CD8-positive, alpha-beta memory T cell (primary cell): ENCODE measurements around the gene PLCXD3. TPM values are rescaled to one million over a fixed set of nuclear protein-coding genes. Genes with fewer than 3 reads are reported as not detected.

Experiments used
- CTCF ChIA-PET: fragments of 350-600 bp; sonication (Branson Sonifier 250); formaldehyde crosslinking; loops from one replicate; lab custom pipeline; 2021; ENCODE audit warnings: antibody characterized with exemption; lab: Charles Lee
- POLR2A ChIA-PET: fragments of 350-600 bp; sonication (Branson Sonifier 250); formaldehyde crosslinking; loops from one replicate; lab custom pipeline; 2021; ENCODE audit warnings: antibody characterized with exemption; lab: Charles Lee
- DNase-seq, 5 donors: peaks; one replicate each; pipeline versions ENCODE4 v3.0.0 to v3.0.0-alpha.2; 2020 to 2022; ENCODE audit warnings: mixed read lengths in 1 of 5
- H3K27ac ChIP-seq: one replicate; pipeline ENCODE4 v1.7.0; 2013; ENCODE audit warnings: low read depth, mild to moderate bottlenecking, low read length, moderate library complexity
- H3K27me3 ChIP-seq: 2 replicates; pipeline ENCODE4 v1.7.0; 2013; ENCODE audit warnings: low read length, mild to moderate bottlenecking; ENCODE audit not compliant: insufficient read depth, poor library complexity, severe bottlenecking
- H3K36me3 ChIP-seq: 2 replicates; pipeline ENCODE4 v1.7.0; 2013; ENCODE audit warnings: mild to moderate bottlenecking, low read length, moderate library complexity; ENCODE audit not compliant: insufficient read depth
- H3K4me1 ChIP-seq: 2 replicates; pipeline ENCODE4 v1.7.0; 2013; ENCODE audit warnings: mild to moderate bottlenecking, low read length, moderate library complexity; ENCODE audit not compliant: insufficient read depth
- H3K4me3 ChIP-seq: 2 replicates; pipeline ENCODE4 v1.7.0; 2013; ENCODE audit warnings: mild to moderate bottlenecking, low read length
- H3K9me3 ChIP-seq: 2 replicates; pipeline ENCODE4 v1.7.0; 2013; ENCODE audit warnings: mild to moderate bottlenecking, low read length
- H3K27ac Mint-ChIP-seq, 8 donors: one replicate each; pipeline ENCODE4 v1.8.0; 2020 to 2021; ENCODE audit warnings: mixed read lengths in 8 of 8, mild to moderate bottlenecking in 6 of 8, inconsistent platforms in 3 of 8, moderate library complexity in 3 of 8
- H3K27me3 Mint-ChIP-seq, 2 donors: one replicate each; pipeline ENCODE4 v1.8.0; 2020 to 2021; ENCODE audit warnings: mixed read lengths in 2 of 2, mild to moderate bottlenecking in 1 of 2, moderate library complexity in 1 of 2
- H3K36me3 Mint-ChIP-seq, 3 donors: one replicate each; pipeline ENCODE4 v1.8.0; 2020 to 2021; ENCODE audit warnings: mixed read lengths in 3 of 3, inconsistent platforms in 1 of 3, mild to moderate bottlenecking in 1 of 3
- H3K4me1 Mint-ChIP-seq, 3 donors: one replicate each; pipeline ENCODE4 v1.8.0; 2020 to 2021; ENCODE audit warnings: mixed read lengths in 3 of 3, inconsistent platforms in 1 of 3, mild to moderate bottlenecking in 1 of 3
- H3K4me3 Mint-ChIP-seq, 7 donors: one replicate each; pipeline ENCODE4 v1.8.0; 2020 to 2021; ENCODE audit warnings: mixed read lengths in 7 of 7, mild to moderate bottlenecking in 6 of 7, moderate library complexity in 4 of 7, inconsistent platforms in 2 of 7
- H3K9me3 Mint-ChIP-seq, 5 donors: one replicate each; pipeline ENCODE4 v1.8.0; 2020 to 2022; ENCODE audit warnings: mixed read lengths in 5 of 5, mild to moderate bottlenecking in 3 of 5, moderate library complexity in 2 of 5, inconsistent platforms in 1 of 5
- polyA plus RNA-seq: library from polyadenylated mRNA; unstranded; fragments of 300-500 nt; fragmentation: Illumina TruSeq; gene quantifications from one replicate; pipeline ENCODE4 v1.2.3, GENCODE V29; 2021
- total RNA-seq, 2 experiments: library from RNA; stranded (reverse); gene quantifications; one replicate each; pipeline ENCODE4 v1.2.3, GENCODE V29; 2021

Gene PLCXD3
- total and polyA plus RNA-seq, 3 experiments from 2014 or later = not detected

GRCh38 chr5:41306005-41306404 lies 204.4 kb downstream of the PLCXD3 start:
- Histone ChIP-seq H3K4me1 (no peaks in the 10 kb centered on the region), H3K36me3 (no peaks in the 10 kb centered on the region), H3K27me3 (no peaks in the 10 kb centered on the region), H3K9me3 (no peaks in the 10 kb centered on the region), H3K27ac (no peak overlapping the region), H3K4me3 (no peak overlapping the region)
- Mint-ChIP-seq H3K4me3 (no peak overlapping the region), H3K9me3 (peaks cover 0 to 3% (median 0%) of the 10 kb centered on the region in 5 donors), H3K36me3 (no peaks in the 10 kb centered on the region), H3K4me1 (no peaks in the 10 kb centered on the region), H3K27me3 (no peaks in the 10 kb centered on the region), H3K27ac (no peak overlapping the region)
- no peak for DNase-seq
- ChIA-PET POLR2A (no interaction called here), CTCF (no interaction called here)

- H3K36me3 Mint-ChIP-seq = no peaks in the 10 kb centered on the region
- no peak overlapping the region for H3K4me3 ChIP-seq
- POLR2A ChIA-PET = no interaction called here
- no peaks in the 10 kb centered on the region for H3K4me1 Mint-ChIP-seq
- no peak for DNase-seq
- no peaks in the 10 kb centered on the region for H3K9me3 ChIP-seq
- peaks cover 0 to 3% (median 0%) of the 10 kb centered on the region in 5 donors for H3K9me3 Mint-ChIP-seq
- no peaks in the 10 kb centered on the region for H3K4me1 ChIP-seq
- no peaks in the 10 kb centered on the region for H3K27me3 Mint-ChIP-seq
- H3K27me3 ChIP-seq = no peaks in the 10 kb centered on the region
- no peaks in the 10 kb centered on the region for H3K36me3 ChIP-seq
- CTCF ChIA-PET = no interaction called here
- H3K4me3 Mint-ChIP-seq = no peak overlapping the region
- H3K27ac ChIP-seq = no peak overlapping the region
- H3K27ac Mint-ChIP-seq = no peak overlapping the region
These were observed 205.3 kb downstream of the PLCXD3 start for GRCh38 chr5:41305056-41305455.

- Histone ChIP-seq H3K4me3 (no peak overlapping the region), H3K27ac (no peak overlapping the region), H3K36me3 (no peaks in the 10 kb centered on the region), H3K27me3 (no peaks in the 10 kb centered on the region), H3K9me3 (no peaks in the 10 kb centered on the region), H3K4me1 (no peaks in the 10 kb centered on the region)
- POLR2A ChIA-PET = no interaction called here
- Mint-ChIP-seq H3K27ac (no peak overlapping the region), H3K4me1 (no peaks in the 10 kb centered on the region), H3K9me3 (no peaks in the 10 kb centered on the region), H3K36me3 (no peaks in the 10 kb centered on the region), H3K27me3 (no peaks in the 10 kb centered on the region), H3K4me3 (no peak overlapping the region)
- DNase-seq = no peak
- CTCF ChIA-PET = no interaction called here
These were observed 214.3 kb downstream of the PLCXD3 start for GRCh38 chr5:41296066-41296465.

DNA sequence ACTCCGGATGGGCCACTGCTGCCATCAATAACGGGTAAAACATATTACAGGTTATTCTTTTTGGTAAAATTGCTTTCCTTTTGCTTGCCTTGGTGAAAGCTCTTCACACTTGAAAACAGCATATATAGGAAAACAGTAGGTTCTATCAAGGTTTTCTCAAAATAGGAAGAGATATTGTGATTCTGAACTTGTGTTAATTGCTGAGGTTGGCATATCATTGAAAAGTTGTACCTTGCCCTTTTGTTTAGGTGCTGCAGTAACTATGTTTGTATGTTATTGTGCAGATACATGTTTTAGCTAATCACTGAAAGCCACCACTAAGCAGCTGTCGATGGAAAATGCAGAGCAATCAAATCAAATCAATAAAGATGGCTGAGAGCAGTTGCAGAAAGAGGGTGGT lies 219.1 kb downstream of the PLCXD3 start:
- no peaks in the 10 kb centered on the region for H3K4me1 Mint-ChIP-seq
- CTCF ChIA-PET = no interaction called here
- POLR2A ChIA-PET = no interaction called here

DNA sequence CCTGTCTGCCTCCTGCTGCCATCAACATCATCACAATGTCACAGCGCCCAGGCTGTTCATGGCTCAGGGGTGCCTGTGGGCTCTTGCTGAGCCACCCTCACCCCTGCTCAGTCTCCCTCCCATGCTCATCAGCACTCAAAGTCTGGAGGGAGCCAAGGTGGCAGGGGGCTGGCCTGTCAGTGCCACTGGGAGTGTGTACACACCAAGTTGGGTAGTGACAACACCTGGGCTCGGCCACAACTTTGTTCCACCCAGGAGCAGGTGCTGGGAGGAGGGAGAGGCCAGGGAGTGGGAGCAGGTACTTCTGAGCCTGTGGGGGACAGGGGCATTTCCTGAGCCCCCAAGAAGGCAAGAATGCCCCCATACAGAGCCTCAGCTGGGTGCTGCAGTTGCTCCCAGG lies 219.6 kb downstream of the PLCXD3 start:
- Histone ChIP-seq H3K4me3 (no peak overlapping the region), H3K4me1 (no peaks in the 10 kb centered on the region), H3K27ac (no peak overlapping the region), H3K36me3 (no peaks in the 10 kb centered on the region), H3K9me3 (no peaks in the 10 kb centered on the region), H3K27me3 (no peaks in the 10 kb centered on the region)
- no peak for DNase-seq
- POLR2A ChIA-PET = no interaction called here
- Mint-ChIP-seq H3K27me3 (no peaks in the 10 kb centered on the region), H3K36me3 (no peaks in the 10 kb centered on the region), H3K4me3 (no peak overlapping the region), H3K27ac (no peak overlapping the region), H3K4me1 (no peaks in the 10 kb centered on the region), H3K9me3 (no peaks in the 10 kb centered on the region)
- CTCF ChIA-PET = no interaction called here

More for the DNA sequence above, 219.1 kb downstream of the PLCXD3 start:
- H3K36me3 ChIP-seq = no peaks in the 10 kb centered on the region
- no peak overlapping the region for H3K4me3 Mint-ChIP-seq
- no peak overlapping the region for H3K27ac Mint-ChIP-seq
- no peaks in the 10 kb centered on the region for H3K36me3 Mint-ChIP-seq
- no peaks in the 10 kb centered on the region for H3K9me3 ChIP-seq
- H3K4me1 ChIP-seq = no peaks in the 10 kb centered on the region
- no peak overlapping the region for H3K27ac ChIP-seq
- H3K27me3 Mint-ChIP-seq = no peaks in the 10 kb centered on the region
- no peak overlapping the region for H3K4me3 ChIP-seq
- no peak for DNase-seq
- no peaks in the 10 kb centered on the region for H3K9me3 Mint-ChIP-seq
- no peaks in the 10 kb centered on the region for H3K27me3 ChIP-seq

DNA sequence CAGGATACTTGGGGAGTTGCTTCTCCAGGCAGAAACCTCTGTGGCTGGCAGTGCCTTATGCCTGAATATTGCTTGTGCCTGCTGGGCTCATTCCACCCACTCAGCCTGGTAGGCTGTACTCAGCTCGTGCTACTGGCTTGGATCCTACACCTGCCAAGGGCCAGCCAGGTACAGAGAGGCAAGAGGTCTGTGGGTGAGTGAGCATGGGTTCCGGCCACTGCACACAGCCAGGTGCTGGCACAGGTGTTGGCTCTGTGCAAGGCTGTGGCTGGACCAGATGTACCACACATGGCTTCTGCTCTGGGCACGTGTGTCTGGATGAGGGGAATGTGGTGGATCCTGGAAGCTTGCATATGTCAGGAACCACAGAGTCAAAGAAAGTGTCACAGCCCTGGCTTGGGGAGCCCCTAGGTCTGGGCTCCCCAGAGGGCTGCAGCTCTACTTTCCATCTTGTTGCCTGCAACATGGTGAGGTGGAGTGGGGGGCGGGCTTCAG lies 220.4 kb downstream of the PLCXD3 start:
- no peaks in the 10 kb centered on the region for H3K4me1 ChIP-seq
- no peak overlapping the region for H3K27ac Mint-ChIP-seq
- ChIA-PET CTCF (no interaction called here), POLR2A (no interaction called here)
- H3K36me3 Mint-ChIP-seq = no peaks in the 10 kb centered on the region
- H3K4me3 ChIP-seq = no peak overlapping the region
- no peaks in the 10 kb centered on the region for H3K27me3 ChIP-seq
- H3K27me3 Mint-ChIP-seq = no peaks in the 10 kb centered on the region
- no peaks in the 10 kb centered on the region for H3K4me1 Mint-ChIP-seq
- H3K9me3 ChIP-seq = no peaks in the 10 kb centered on the region
- H3K4me3 Mint-ChIP-seq = no peak overlapping the region
- H3K36me3 ChIP-seq = no peaks in the 10 kb centered on the region
- no peaks in the 10 kb centered on the region for H3K9me3 Mint-ChIP-seq
- DNase-seq = no peak
- no peak overlapping the region for H3K27ac ChIP-seq

GRCh38 chr5:41286696-41287095 lies 223.7 kb downstream of the PLCXD3 start:
- Mint-ChIP-seq H3K9me3 (no peaks in the 10 kb centered on the region), H3K4me3 (no peak overlapping the region), H3K36me3 (no peaks in the 10 kb centered on the region), H3K4me1 (no peaks in the 10 kb centered on the region), H3K27ac (no peak overlapping the region), H3K27me3 (no peaks in the 10 kb centered on the region)
- H3K4me1 ChIP-seq = no peaks in the 10 kb centered on the region
- ChIA-PET CTCF (no interaction called here), POLR2A (no interaction called here)
- H3K4me3 ChIP-seq = no peak overlapping the region
- H3K36me3 ChIP-seq = no peaks in the 10 kb centered on the region
- H3K27ac ChIP-seq = no peak overlapping the region
- no peak for DNase-seq
- H3K27me3 ChIP-seq = no peaks in the 10 kb centered on the region
- no peaks in the 10 kb centered on the region for H3K9me3 ChIP-seq

DNA sequence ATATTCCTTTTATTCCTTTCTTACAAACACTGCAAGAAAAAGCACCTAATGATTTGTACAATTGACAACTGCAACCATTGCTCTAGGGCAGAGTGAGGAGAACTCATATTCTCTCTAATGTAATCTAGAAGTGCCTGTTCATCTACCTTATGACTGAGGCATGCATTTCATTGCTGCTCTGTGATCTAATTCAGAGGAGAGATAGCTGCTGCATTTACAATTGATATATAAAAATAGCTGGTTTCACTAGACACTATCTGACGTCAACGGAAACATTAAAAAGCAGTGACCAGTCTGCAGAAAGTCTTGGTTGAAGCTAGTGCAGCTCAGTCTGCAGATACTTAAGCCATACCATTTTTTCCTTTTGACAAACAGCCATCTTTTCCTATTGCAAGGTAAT lies 224.2 kb downstream of the PLCXD3 start:
- no peaks in the 10 kb centered on the region for H3K9me3 ChIP-seq
- no peaks in the 10 kb centered on the region for H3K4me1 ChIP-seq
- DNase-seq = no peak
- CTCF ChIA-PET = no interaction called here
- Mint-ChIP-seq H3K27ac (no peak overlapping the region), H3K4me3 (no peak overlapping the region), H3K9me3 (no peaks in the 10 kb centered on the region), H3K36me3 (no peaks in the 10 kb centered on the region), H3K27me3 (no peaks in the 10 kb centered on the region), H3K4me1 (no peaks in the 10 kb centered on the region)
- no peak overlapping the region for H3K4me3 ChIP-seq
- POLR2A ChIA-PET = no interaction called here
- H3K27ac ChIP-seq = no peak overlapping the region
- no peaks in the 10 kb centered on the region for H3K36me3 ChIP-seq
- H3K27me3 ChIP-seq = no peaks in the 10 kb centered on the region

GRCh38 chr5:41284938-41285337 lies 225.5 kb downstream of the PLCXD3 start:
- H3K9me3 Mint-ChIP-seq = no peaks in the 10 kb centered on the region
- H3K36me3 Mint-ChIP-seq = no peaks in the 10 kb centered on the region
- no peak overlapping the region for H3K27ac Mint-ChIP-seq
- Histone ChIP-seq H3K9me3 (no peaks in the 10 kb centered on the region), H3K4me3 (no peak overlapping the region), H3K36me3 (no peaks in the 10 kb centered on the region), H3K4me1 (no peaks in the 10 kb centered on the region), H3K27ac (no peak overlapping the region), H3K27me3 (no peaks in the 10 kb centered on the region)
- ChIA-PET CTCF (no interaction called here), POLR2A (no interaction called here)
- no peaks in the 10 kb centered on the region for H3K4me1 Mint-ChIP-seq
- H3K27me3 Mint-ChIP-seq = no peaks in the 10 kb centered on the region
- DNase-seq = no peak
- H3K4me3 Mint-ChIP-seq = no peak overlapping the region
